K562 (cell line): ENCODE results near the gene DXO. TPM values are rescaled to one million over a fixed set of nuclear protein-coding genes. Genes with fewer than 3 reads are reported as not detected.
"Not testable (repeated sequence)": the region's sequence is repeated elsewhere in the genome, so short reads cannot be mapped to it uniquely, and the experiment has no call there.

Source experiments
- ATAC-seq: fragments of 200-7000 bp; cut with Tn5 transposase; 3 replicates; pipeline ENCODE4 v1.9.1; 2020; ENCODE audit warnings: moderate library complexity
- BruUV-seq: library from RNA; stranded (reverse); fragments of 400-500 nt; replicated peaks from 2 replicates; lab custom pipeline; 2021; lab: Mats Ljungman, UMichigan
- CTCF ChIA-PET: fragments of 300-600 bp; formaldehyde crosslinking; extraction: SDS; loops from one replicate; lab custom pipeline; 2021; ENCODE audit warnings: low intra/inter-chr PET ratio; lab: Yijun Ruan, JAX
- POLR2A ChIA-PET: fragments of 300-600, 350-650 bp; sonication (Branson Sonifier 250); formaldehyde crosslinking; extraction: SDS; loops from one replicate; lab custom pipeline; 2021; ENCODE audit warnings: antibody characterized with exemption, inconsistent platforms; lab: Yijun Ruan, JAX
- DNase-seq, 4 experiments: peaks; one replicate each; pipeline versions ENCODE4 v3.0.0 to v3.0.0-alpha.2; 2011 to 2018; ENCODE audit warnings: low spot score in 3 of 4, mixed read lengths in 3 of 4; ENCODE audit errors: extremely low read depth in 1 of 4
- FAIRE-seq: peaks from 2 replicates; lab custom pipeline; 2011; peaks lifted over from hg19 to GRCh38; lab: Jason Lieb, UNC
- H2AFZ ChIP-seq: 2 replicates; pipeline ENCODE4 v1.6.0; 2011; ENCODE audit warnings: low read depth, low read length, control low read depth, inconsistent platforms
- H3K27ac ChIP-seq: fragments of 200-600 bp; 3 replicates; pipeline ENCODE4 v1.8.0; 2011; ENCODE audit warnings: low read depth, mild to moderate bottlenecking, control low read depth, inconsistent platforms, low read length, moderate library complexity, mixed read lengths; ENCODE audit errors: extremely low read depth
- H3K27me3 ChIP-seq, 2 experiments: fragments of 300-600 bp in 1 of 2; 2 replicates in 1 of 2; 3 replicates in 1 of 2; pipeline versions ENCODE4 v1.6.0 to v1.8.0; 2011; ENCODE audit warnings: inconsistent platforms in 2 of 2, low read length in 2 of 2, mild to moderate bottlenecking in 1 of 2, mixed read lengths in 1 of 2, moderate library complexity in 1 of 2; ENCODE audit not compliant: control insufficient read depth in 2 of 2, insufficient read depth in 2 of 2
- H3K36me3 ChIP-seq: fragments of 300-600 bp; 3 replicates; pipeline ENCODE4 v1.8.0; 2011; ENCODE audit warnings: mild to moderate bottlenecking, low read length, inconsistent platforms; ENCODE audit not compliant: control insufficient read depth, insufficient read depth
- H3K4me1 ChIP-seq, 2 experiments: fragments of 200-600 bp in 1 of 2; replicated peaks in 1 of 2; 2 replicates in 1 of 2; 3 replicates in 1 of 2; pipeline versions ENCODE4 v1.5.1 to v1.8.0; 2011; ENCODE audit warnings: inconsistent platforms in 2 of 2, low read length in 2 of 2, mild to moderate bottlenecking in 1 of 2, mixed read lengths in 1 of 2, moderate library complexity in 1 of 2; ENCODE audit not compliant: control insufficient read depth in 2 of 2, insufficient read depth in 2 of 2
- H3K4me2 ChIP-seq: 2 replicates; pipeline ENCODE4 v1.6.1; 2011; ENCODE audit warnings: low read length, control low read depth, inconsistent platforms, mixed read lengths; ENCODE audit not compliant: insufficient read depth
- H3K4me3 ChIP-seq: fragments of 200-600 bp; sonication (generic), shearing (Covaris generic); 2 replicates; pipeline ENCODE4 v1.5.1; 2016; ENCODE audit warnings: control low read depth, inconsistent platforms
- H3K79me2 ChIP-seq: fragments of 200-600 bp; 3 replicates; pipeline ENCODE4 v1.8.0; 2011; ENCODE audit warnings: low read length, inconsistent platforms; ENCODE audit not compliant: control insufficient read depth, insufficient read depth
- H3K9ac ChIP-seq, 2 experiments: 2 replicates each; pipeline versions ENCODE4 v1.6.0 to v1.6.1; 2011; ENCODE audit warnings: low read depth in 2 of 2, low read length in 2 of 2, control low read depth in 1 of 2, inconsistent platforms in 1 of 2, mild to moderate bottlenecking in 1 of 2, mixed read lengths in 1 of 2; ENCODE audit not compliant: insufficient read depth in 1 of 2
- H3K9me1 ChIP-seq: one replicate; pipeline ENCODE4 v1.6.0; 2011; ENCODE audit warnings: inconsistent platforms, mild to moderate bottlenecking, low read length, moderate library complexity; ENCODE audit not compliant: control insufficient read depth, insufficient read depth
- H3K9me3 ChIP-seq: replicated peaks from 2 replicates; pipeline ENCODE4 v1.5.1; 2011; ENCODE audit warnings: low read depth, low read length, inconsistent platforms; ENCODE audit not compliant: control insufficient read depth, insufficient read depth
- H4K20me1 ChIP-seq: replicated peaks from 2 replicates; pipeline ENCODE4 v1.6.1; 2011; ENCODE audit warnings: low read length, inconsistent platforms, mixed read lengths; ENCODE audit not compliant: control insufficient read depth, insufficient read depth
- WGBS: fragments of 100-300 bp; shearing (Covaris generic); methylation state at CpG from one replicate; pipeline ENCODE4 v1.1.6; 2016; ENCODE audit warnings: low coverage, mixed read lengths; ENCODE audit not compliant: insufficient coverage; ENCODE audit errors: missing lambda C conversion rate; 5-methylcytosine and 5-hydroxymethylcytosine counted together
- in situ Hi-C: fragments of 300-500 bp; cut with MboI; formaldehyde crosslinking; loops from 4 replicates; pipeline ENCODE4 v1.15.0; 2018; ENCODE audit warnings: inconsistent platforms, mixed read lengths
- intact Hi-C: fragments of 100-400 bp; cut with micrococcal nuclease; formaldehyde crosslinking; loops from 2 replicates; pipeline ENCODE4 v1.14.2; 2022
- polyA plus RNA-seq, 8 experiments: library from polyadenylated mRNA; depleted of rRNA in 4 of 8; stranded (reverse) in 5 of 8; unstranded in 3 of 8; fragments of >200 nt; fragmentation: Nextera tagmentation in 2 of 8; fragmentation: Illumina TruSeq in 1 of 8; extraction: Ambion mirVana in 2 of 8; extraction: Trizol in 1 of 8; gene quantifications; 2 replicates each; pipeline versions ENCODE4 v1.2.1 to v1.2.3, GENCODE V29; 2011 to 2014; ENCODE audit warnings: inconsistent platforms in 1 of 8, missing spikeins in 1 of 8
- total RNA-seq, 7 experiments: library from RNA; depleted of rRNA in 6 of 7; stranded (reverse); fragments of >200 nt in 6 of 7; fragmentation: Illumina TruSeq in 2 of 7; extraction: Trizol in 2 of 7; gene quantifications; 2 replicates each; pipeline versions ENCODE4 v1.2.1 to v1.2.3, GENCODE V29; 2011 to 2021; ENCODE audit warnings: low replicate concordance in 1 of 7

The DXO gene
- total and polyA plus RNA-seq, 9 of the 15 experiments (the other 6 are each of a cell fraction or from before 2014, with no cell fraction given) = 6.4 to 35.1 (median 19.4) TPM

GRCh38 chr6:32002546-32003268 lies 30.8 kb upstream of the DXO start:
- in situ Hi-C loops, H3K9ac ChIP-seq, H3K9me1 ChIP-seq, DNase-seq, H2AFZ ChIP-seq, H3K79me2 ChIP-seq, H3K4me1 ChIP-seq, H3K27ac ChIP-seq, POLR2A ChIA-PET, H3K36me3 ChIP-seq, H3K4me3 ChIP-seq, CTCF ChIA-PET, H3K27me3 ChIP-seq, BruUV-seq, H3K9me3 ChIP-seq, intact Hi-C loops, H3K4me2 ChIP-seq, H4K20me1 ChIP-seq: not testable (repeated sequence)
- no CpG with 5 or more reads among the region's 15 CpGs for WGBS
- FAIRE-seq (peak; percentile 100), ATAC-seq (peak; percentile 97)

- H3K9ac ChIP-seq, H4K20me1 ChIP-seq, H3K27me3 ChIP-seq, BruUV-seq, H3K36me3 ChIP-seq, POLR2A ChIA-PET, ATAC-seq, H3K4me1 ChIP-seq, H3K27ac ChIP-seq, H3K4me2 ChIP-seq, H3K4me3 ChIP-seq, in situ Hi-C loops, intact Hi-C loops, H3K9me1 ChIP-seq, H2AFZ ChIP-seq, FAIRE-seq, H3K9me3 ChIP-seq, CTCF ChIA-PET, H3K79me2 ChIP-seq, DNase-seq: not testable (repeated sequence)
- WGBS = 70% methylated on average over 4 of the region's 6 CpGs
Observed at GRCh38 chr6:31996385-31996784, 24.4 kb upstream of the DXO start.

- CTCF ChIA-PET, H3K27ac ChIP-seq, ATAC-seq: not testable (repeated sequence)
Observed at GRCh38 chr6:31994421-31994820, 22.5 kb upstream of the DXO start.

GRCh38 chr6:31989363-31989762 lies 17.4 kb upstream of the DXO start:
- ATAC-seq = peak; percentile 88
- FAIRE-seq = peak; percentile 59
- H3K36me3 ChIP-seq, H3K27me3 ChIP-seq, H3K4me3 ChIP-seq, H3K9ac ChIP-seq, H2AFZ ChIP-seq, intact Hi-C loops, H3K27ac ChIP-seq, BruUV-seq, in situ Hi-C loops, H3K79me2 ChIP-seq, CTCF ChIA-PET, H3K9me1 ChIP-seq, H4K20me1 ChIP-seq, H3K9me3 ChIP-seq, H3K4me2 ChIP-seq, DNase-seq, H3K4me1 ChIP-seq, POLR2A ChIA-PET: not testable (repeated sequence)
- WGBS = no CpG with 5 or more reads among the region's 10 CpGs

More at GRCh38 chr6:31994421-31994820, 22.5 kb upstream of the DXO start:
- H2AFZ ChIP-seq, H3K4me2 ChIP-seq, H3K9ac ChIP-seq, H3K4me1 ChIP-seq, FAIRE-seq, DNase-seq, POLR2A ChIA-PET, H3K4me3 ChIP-seq, H3K27me3 ChIP-seq, H3K9me1 ChIP-seq, H3K36me3 ChIP-seq, H3K9me3 ChIP-seq, intact Hi-C loops, in situ Hi-C loops, H3K79me2 ChIP-seq, BruUV-seq, H4K20me1 ChIP-seq: not testable (repeated sequence)
- no CpG with 5 or more reads among the region's 14 CpGs for WGBS
